GM06990 (cell line): ENCODE results near the gene MAFF.
A peak's percentile ranks its signal among the peaks of the same experiment; 100 is the strongest.
"Not testable (repeated sequence)": the region's sequence is repeated elsewhere in the genome, so short reads cannot be mapped to it uniquely, and the experiment has no call there.

Experiments used
- DNase-seq: peaks from one replicate; pipeline ENCODE4 v3.0.0-alpha.2; 2011; ENCODE audit not compliant: insufficient read length; ENCODE audit errors: extremely low read depth
- H3K27me3 ChIP-seq: replicated peaks from 2 replicates; pipeline ENCODE4 v1.6.0; 2011; ENCODE audit warnings: low read length; ENCODE audit not compliant: control insufficient read depth, insufficient read depth
- H3K36me3 ChIP-seq: 2 replicates; pipeline ENCODE4 v1.5.1; 2011; ENCODE audit warnings: low read length; ENCODE audit not compliant: control insufficient read depth, insufficient read depth
- H3K4me3 ChIP-seq: replicated peaks from 2 replicates; pipeline ENCODE4 v1.5.1; 2011; ENCODE audit warnings: low read depth, mild to moderate bottlenecking, control low read depth, low read length
- CTCF ChIP-seq: IDR thresholded peaks from 2 replicates; pipeline ENCODE4 v1.5.1; 2011; ENCODE audit warnings: low read length, control low read depth, mild to moderate bottlenecking, inconsistent platforms; ENCODE audit not compliant: insufficient read depth, poor library complexity, severe bottlenecking

MAFF gene

GRCh38 chr22:38175206-38176118 lies 26.3 kb upstream of the MAFF start:
- no peaks in the 10 kb centered on the region for H3K27me3 ChIP-seq
- TF ChIP-seq CTCF: no peak
- no peak overlapping the region for H3K4me3 ChIP-seq
- DNase-seq: no peak
- no peaks in the 10 kb centered on the region for H3K36me3 ChIP-seq

DNA sequence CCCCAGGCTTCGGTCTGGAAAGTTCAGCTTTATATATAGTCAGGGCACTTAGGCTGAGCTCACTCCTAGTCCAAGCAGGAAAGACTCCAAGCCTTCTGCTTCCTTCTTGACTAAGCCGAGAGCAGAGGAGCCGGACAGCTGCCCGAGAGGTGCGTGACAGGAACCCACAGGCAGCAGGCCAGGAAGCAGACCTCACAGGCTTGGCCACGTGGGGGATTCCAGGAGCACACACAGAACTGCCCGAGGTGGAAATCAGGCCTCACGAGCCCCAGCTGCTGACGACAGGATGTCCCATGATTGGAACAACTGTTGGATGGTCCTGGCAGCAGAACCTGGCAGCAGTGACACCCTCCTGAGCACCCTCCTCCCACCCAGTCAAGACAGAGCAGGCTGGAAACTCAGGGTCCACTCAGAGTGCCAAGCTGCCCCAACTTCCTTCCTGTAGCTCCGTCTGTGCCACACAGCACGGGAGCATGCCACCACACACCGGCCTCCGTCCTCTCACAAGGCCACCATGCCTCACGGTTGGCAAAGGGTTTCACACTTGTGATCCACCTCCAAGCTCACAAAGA lies 25.5 kb upstream of the MAFF start:
- no peaks in the 10 kb centered on the region for H3K36me3 ChIP-seq
- H3K4me3 ChIP-seq: no peak overlapping the region
- TF ChIP-seq CTCF: no peak
- no peaks in the 10 kb centered on the region for H3K27me3 ChIP-seq
- DNase-seq: peak; percentile 74

DNA sequence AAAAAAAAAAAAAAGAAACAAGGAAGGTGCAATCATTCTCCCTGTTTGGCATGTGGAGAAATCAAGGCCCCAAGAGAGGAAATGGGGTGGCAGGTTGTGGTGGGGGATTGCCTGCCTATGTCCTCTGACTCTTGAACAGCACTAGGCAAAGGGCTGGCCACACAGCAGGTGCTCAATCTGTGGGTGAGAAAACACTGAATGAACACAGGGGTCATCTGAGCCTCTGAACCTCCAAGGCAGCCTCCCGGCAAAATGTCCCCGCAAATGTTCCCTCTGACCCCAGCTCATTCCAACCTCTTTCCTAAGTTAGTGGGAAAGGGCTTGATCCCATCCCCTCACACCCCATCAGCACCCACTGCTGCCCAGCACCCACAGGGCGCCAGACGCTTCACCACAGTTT lies 24.8 kb upstream of the MAFF start:
- H3K36me3 ChIP-seq: no peaks in the 10 kb centered on the region
- no peak for TF ChIP-seq CTCF

GRCh38 chr22:38177571-38177925 lies 24.2 kb upstream of the MAFF start:
- not testable (repeated sequence) for DNase-seq, H3K4me3 ChIP-seq, H3K27me3 ChIP-seq, H3K36me3 ChIP-seq

More for the DNA sequence above, 24.8 kb upstream of the MAFF start:
- no peak for DNase-seq
- H3K27me3 ChIP-seq: no peaks in the 10 kb centered on the region
- no peak overlapping the region for H3K4me3 ChIP-seq

GRCh38 chr22:38177926-38178604 lies 23.7 kb upstream of the MAFF start:
- Histone ChIP-seq H3K36me3 (no peaks in the 10 kb centered on the region), H3K4me3 (no peak overlapping the region), H3K27me3 (no peaks in the 10 kb centered on the region)
- DNase-seq: no peak
- TF ChIP-seq CTCF: no peak

DNA sequence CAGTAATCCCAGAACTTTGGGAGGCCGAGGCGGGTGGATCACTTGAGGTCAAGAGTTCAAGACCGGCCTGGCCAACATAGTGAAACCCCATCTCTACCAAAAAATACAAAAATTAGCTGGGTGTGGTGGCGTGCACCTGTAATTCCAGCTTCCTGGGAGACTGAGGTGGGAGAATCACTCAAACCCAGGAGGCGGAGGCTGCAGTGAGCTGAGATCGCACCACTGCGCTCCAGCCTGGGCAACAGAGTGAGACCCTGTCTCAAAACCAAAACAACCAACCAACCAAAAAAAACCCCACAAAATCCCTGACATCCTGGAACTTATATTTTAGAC lies 23.2 kb upstream of the MAFF start:
- H3K4me3 ChIP-seq, DNase-seq, H3K36me3 ChIP-seq, H3K27me3 ChIP-seq: not testable (repeated sequence)
